VCaP (cell line): ENCODE data around the gene MAP3K2.

Experiments
- H3K27ac ChIP-seq: fragments of 450-650 bp; 2 replicates; pipeline ENCODE4 v1.5.1; 2017
- TF ChIP-seq, protein P1 (sequence below): fragments of 450-650 bp; conservative IDR thresholded peaks from 2 replicates; pipeline ENCODE4 v1.5.1; 2017; ENCODE audit warnings: mild to moderate bottlenecking, moderate library complexity

Gene MAP3K2

DNA sequence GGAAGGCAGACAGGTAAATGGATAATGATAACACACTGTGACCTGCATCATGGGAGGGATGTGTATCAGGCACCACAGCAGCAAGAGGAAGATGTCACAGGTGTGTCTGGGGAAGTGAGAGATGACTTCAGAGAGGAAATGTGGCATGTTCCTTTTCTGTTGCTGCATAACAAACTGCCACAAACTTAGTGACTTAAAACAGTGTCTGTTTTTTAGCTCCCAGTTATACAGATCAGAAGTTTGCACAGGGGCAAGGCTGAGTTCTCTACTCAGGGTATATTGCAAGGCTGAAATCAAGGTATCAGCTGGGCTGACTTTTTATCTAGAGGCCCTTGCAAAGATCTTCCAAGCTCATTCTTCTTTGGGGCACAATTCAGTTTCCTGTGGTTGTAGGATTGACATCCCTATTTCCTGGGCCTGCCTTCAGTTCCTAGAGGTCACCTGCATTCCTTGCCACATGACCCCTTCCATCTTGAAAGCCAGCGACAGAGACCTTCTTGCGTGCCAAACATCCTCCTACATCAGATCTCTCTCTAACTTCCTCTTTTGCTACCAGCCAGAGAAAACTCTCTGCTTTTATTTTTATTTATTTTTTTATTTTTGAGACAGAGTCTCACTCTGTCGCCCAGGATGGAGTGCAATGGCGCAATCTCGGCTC lies 2.1 kb upstream of the MAP3K2 start:
- TF ChIP-seq, protein P1, sequence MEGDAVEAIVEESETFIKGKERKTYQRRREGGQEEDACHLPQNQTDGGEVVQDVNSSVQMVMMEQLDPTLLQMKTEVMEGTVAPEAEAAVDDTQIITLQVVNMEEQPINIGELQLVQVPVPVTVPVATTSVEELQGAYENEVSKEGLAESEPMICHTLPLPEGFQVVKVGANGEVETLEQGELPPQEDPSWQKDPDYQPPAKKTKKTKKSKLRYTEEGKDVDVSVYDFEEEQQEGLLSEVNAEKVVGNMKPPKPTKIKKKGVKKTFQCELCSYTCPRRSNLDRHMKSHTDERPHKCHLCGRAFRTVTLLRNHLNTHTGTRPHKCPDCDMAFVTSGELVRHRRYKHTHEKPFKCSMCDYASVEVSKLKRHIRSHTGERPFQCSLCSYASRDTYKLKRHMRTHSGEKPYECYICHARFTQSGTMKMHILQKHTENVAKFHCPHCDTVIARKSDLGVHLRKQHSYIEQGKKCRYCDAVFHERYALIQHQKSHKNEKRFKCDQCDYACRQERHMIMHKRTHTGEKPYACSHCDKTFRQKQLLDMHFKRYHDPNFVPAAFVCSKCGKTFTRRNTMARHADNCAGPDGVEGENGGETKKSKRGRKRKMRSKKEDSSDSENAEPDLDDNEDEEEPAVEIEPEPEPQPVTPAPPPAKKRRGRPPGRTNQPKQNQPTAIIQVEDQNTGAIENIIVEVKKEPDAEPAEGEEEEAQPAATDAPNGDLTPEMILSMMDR = no peak
- H3K27ac ChIP-seq = no peak overlapping the region

DNA sequence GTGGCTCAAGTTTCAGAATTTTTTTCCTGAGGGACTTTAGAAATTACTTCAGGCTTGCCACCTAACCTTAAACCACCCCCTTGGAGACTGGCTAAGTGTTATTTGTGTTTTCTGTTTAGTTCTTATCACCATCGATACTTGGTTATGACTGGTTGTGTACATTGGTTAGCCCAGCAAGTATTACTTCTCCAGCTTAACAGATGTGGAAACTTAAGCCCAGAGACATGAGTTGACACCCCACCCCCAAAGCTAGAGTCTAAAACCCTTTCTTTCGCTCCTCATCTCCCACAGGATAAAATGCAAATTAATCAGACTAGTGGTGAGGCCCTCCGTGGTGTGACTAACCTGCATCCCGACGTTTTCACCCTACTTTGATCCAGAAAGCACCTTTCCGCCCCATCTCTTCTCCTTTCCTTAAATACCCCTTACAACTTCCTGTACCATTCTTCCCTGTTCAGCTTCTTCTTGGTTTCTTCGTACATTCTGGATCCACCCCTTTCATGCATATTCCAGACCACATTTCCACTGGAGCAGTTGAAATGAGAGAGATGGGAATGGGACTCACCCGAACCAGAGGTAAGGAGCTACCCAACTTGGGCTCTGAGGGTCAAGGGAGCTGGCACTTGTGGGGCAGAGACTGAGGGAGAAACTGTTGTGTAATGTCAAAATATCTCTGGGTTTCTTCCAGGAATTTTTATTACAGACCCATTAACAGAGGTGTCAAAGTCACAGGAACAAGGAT lies 819 bp upstream of the MAP3K2 start:
- TF ChIP-seq, protein P1 = no peak

DNA sequence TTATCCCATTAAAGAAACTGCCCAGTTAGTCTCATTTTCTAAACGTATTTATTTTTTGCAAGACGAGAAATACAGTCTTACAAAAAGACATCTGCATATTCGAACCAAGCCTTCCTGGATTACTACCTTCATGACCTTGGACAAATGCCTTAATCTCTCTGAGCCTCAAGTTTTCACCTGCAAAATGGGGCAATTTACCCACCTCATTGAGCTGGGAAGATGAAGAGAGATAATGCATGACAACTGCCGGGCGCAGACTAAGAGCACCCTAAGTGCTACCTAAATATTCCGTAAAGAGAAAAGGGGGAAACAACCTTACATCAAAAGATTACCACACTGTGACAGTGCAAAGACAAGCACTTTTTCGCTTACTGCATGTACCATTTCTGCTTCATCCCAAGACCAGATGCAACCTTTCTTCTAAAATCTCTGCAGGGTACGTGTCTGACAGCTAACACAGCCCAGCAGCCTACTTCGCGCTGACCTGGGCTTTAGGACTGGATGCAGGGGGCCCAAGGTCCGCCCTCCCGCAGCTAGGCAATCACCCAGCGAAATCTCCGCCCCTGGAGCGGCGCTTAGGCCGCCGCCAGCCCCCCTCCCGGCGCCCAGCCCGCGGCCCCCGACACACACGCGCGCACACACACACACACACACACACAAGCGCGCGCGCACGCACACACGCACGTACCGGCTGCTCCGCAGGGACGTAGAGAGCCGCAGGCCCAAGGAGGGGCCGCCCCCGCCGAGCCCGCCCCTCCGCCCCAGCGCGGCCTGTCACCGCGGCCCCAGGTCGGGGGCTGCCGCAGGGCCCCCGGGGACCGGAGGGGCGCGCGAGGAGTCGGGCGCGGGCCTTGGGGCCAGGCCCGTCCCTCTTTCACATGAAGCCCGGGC lies 766 bp downstream of the MAP3K2 start:
- H3K27ac ChIP-seq = peak overlapping the region; percentile 99
- TF ChIP-seq, protein P1 = no peak

More for the DNA sequence above, 819 bp upstream of the MAP3K2 start:
- H3K27ac ChIP-seq = peak overlapping the region; percentile 99

DNA sequence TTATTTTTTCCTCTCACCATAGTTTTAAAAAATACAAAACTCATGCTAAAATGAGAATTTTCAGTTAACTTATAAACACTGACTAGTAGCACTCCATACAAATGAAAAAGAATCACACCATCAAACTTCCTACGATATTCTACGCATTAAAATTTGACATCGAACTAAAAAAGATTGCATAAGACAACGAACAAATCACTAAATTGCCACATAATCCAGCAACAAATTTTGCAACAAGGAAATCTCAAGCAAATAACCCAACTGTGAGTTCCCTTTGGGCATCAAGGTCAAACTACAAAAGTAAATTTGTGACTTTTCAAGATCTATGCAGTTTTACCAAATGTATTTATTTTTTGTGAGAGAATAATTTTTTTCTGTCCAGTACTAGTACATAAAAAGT lies 1.5 kb downstream of the MAP3K2 start:
- TF ChIP-seq, protein P1 = no peak

DNA sequence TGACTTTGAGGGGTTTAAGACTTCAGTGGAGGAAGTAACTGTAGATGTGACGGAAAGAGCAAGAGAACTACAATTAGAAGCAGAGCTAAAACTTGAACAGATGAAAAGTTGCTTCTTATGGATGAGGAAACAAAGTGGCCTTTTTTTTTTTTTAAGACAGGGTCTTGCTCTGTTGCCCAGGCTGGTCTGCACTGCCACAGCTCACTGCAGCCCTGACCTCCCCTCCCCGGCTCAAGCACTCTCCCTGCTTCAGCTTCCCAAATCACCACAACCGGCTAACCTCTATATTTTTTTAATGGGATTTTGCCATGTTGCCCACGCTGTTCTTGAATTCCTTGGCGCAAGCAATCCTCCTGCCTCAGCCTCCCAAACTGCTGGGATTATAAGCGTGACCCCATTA lies 3.2 kb downstream of the MAP3K2 start:
- TF ChIP-seq, protein P1 = no peak
- H3K27ac ChIP-seq = no peak overlapping the region

More for the DNA sequence above, 1.5 kb downstream of the MAP3K2 start:
- peak overlapping the region; percentile 99 for H3K27ac ChIP-seq

DNA sequence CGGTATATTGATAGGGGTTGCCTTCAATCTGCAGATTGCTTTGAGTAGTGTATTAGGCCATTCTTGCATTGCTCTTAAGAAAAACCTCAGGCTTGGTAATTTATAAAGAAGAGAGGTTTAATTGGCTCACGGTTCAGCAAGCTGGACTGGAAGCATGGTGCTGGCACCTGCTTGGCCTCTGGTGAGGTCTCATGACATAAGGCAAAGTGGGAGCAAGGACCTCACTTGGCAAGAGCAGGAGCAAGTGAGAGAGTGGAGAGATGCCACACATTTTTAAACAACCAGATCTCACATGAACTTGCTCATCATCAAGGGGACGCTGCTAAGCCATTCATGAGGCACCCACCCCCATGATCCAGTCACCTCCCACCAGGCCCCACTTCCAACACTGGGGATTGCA lies 4.9 kb downstream of the MAP3K2 start:
- H3K27ac ChIP-seq = no peak overlapping the region
- TF ChIP-seq, protein P1 = no peak

DNA sequence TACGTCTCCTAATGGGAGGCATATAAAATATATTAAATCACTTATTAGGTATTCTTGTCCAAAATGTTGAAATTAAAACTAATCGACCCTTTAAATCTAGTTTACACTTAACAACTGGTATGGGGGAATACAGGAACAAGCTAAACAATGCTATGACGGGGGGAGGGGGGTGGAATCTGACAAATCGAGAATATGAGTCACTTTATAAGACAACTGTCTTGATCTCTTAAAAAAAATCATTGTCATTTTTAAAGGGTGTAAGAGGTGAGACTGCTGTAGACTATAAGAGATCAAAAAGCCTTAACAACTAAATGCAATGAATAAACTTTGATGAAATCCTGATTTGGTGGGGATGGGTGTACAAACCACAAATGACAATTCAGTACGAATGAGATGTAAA lies 6.0 kb downstream of the MAP3K2 start:
- H3K27ac ChIP-seq = no peak overlapping the region
- TF ChIP-seq, protein P1 = no peak
